Measurements from ENCODE around the gene ATP2B2.

Gene ATP2B2

GRCh38 chr3:10373686-10374261 lies 131.6 kb downstream of the ATP2B2 start:
- in situ Hi-C loops (cut with HindIII; ENCODE audit: low sequenced_read_pairs), result no loop called here

DNA sequence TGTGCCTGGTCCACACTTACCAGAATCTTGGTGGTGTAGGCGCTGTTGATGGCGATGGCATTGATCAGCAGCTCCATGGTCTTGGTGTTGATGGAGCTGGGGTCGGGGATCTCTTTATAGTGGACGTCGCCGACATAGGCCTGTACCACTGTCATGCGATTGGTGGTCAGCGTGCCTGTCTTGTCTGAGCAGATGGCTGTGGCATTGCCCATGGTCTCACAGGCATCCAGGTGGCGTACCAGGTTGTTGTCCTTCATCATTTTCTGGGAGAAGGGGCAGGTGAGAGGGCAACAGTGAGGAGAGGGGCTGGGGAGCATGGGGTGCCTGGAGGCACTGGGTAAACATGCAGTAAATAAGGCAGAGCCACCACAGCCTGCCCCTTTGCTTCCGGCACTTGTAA lies 133.6 kb downstream of the ATP2B2 start:
- in situ Hi-C loops (cut with HindIII; ENCODE audit: low sequenced_read_pairs), result no loop called here

DNA sequence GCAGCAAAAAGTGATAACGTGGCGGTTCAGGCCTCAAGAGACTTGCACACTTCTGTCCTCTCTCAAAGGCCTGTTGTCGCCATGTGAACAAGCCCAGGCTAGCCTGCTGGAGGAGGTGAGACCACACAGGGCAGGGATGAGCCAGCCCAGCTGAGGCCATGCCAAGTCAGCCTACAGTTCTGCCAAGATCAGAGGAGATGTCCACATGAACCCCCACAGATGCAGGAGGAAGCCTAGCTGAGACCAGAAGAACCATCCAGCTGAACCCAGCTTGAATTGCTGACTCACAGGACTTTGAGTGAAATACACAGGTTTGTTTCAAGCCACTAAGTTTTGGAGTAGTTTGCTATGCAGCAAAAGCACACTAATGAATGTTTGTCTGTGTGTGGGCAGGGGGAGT lies 134.2 kb downstream of the ATP2B2 start:
- in situ Hi-C loops (cut with HindIII; ENCODE audit: low sequenced_read_pairs), result no loop called here

DNA sequence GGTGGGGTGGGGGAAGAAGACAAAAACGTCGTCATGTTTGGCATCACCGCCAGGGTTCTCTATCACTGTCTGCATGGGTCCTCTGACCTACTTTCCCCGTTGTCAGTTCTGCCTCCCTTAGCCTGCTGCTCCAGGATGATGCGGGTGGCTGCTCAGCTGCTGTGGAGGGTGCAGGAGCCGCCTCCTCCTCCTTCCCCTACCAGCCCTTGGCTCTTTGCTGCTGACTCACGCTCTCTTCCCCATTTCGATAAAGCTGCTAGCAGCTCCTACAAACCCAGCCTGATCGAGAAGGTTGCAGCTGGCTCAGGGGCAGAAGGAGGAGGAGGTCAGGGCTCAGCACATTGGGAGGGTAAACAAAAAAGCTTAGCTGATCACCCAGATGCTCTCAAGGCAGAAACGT lies 135.0 kb downstream of the ATP2B2 start:
- in situ Hi-C loops (cut with HindIII; ENCODE audit: low sequenced_read_pairs), result no loop called here

- in situ Hi-C loops (cut with HindIII; ENCODE audit: low sequenced_read_pairs), result no loop called here
Observed at GRCh38 chr3:10368512-10368911, 136.9 kb downstream of the ATP2B2 start.

- in situ Hi-C loops (cut with HindIII; ENCODE audit: low sequenced_read_pairs), result no loop called here
Observed at GRCh38 chr3:10367506-10367905, 137.9 kb downstream of the ATP2B2 start.

GRCh38 chr3:10366651-10367101 lies 138.7 kb downstream of the ATP2B2 start:
- in situ Hi-C loops (cut with HindIII; ENCODE audit: low sequenced_read_pairs), result no loop called here

DNA sequence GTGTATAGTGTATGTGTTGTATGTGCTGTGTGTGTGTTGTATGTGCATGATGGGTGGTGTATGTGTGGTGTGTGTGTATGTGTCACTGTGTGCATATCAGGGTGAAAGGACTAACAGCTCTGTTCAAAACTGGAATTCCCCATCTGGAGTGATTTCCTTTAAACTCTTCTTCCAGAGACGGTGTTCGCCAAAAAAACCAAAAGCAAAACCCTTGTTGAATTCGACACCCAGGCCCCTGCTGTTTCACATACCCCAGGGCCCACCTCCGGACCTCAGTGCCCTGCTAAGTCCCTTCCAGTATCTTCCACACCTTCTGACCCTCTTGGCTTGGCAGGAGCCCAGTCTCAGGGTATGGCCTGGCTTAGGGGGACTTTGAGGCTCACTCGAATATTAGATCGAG lies 139.6 kb downstream of the ATP2B2 start:
- in situ Hi-C loops (cut with HindIII; ENCODE audit: low sequenced_read_pairs), result no loop called here

DNA sequence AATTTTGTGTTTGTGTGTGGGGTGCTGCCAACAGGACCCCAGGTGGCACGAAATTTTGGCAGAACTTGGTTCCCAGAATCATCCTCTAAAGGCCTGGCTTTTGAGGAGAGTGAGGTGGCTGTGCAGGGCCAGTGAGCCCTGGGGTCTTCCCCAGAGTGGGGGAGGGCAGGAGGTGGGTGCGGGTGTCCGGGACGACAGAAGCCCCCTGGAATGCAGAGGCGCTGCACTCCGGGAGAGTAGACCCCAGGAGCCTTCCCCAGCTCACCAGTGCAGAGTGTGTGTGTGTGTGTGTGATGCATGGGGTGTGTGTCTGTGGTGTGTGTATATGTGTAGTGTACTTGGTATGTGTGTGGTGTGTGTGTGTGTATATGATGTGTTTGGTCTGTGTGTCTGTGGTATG lies 140.1 kb downstream of the ATP2B2 start:
- in situ Hi-C loops (cut with HindIII; ENCODE audit: low sequenced_read_pairs), result no loop called here

DNA sequence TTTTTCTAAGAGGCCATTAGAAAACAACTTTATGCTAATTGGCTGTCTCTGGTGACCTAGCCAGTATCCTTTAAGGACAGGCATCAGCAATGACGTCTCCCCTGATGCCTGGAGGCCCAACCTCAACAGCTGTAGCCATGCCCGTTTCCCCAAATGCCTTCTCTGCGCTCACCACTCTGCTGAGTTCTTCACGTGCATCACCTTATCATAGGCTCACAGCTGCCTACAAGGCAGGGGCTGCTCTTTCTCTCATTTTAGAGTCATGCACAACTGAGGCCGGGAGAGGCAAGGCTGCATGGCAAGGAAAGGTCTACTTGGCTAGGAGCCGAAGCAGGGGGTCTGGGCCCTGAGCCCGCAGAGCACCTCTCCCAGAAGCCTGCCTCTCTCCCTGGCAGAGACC lies 140.6 kb downstream of the ATP2B2 start:
- in situ Hi-C loops (cut with HindIII; ENCODE audit: low sequenced_read_pairs), result no loop called here

GRCh38 chr3:10363935-10364334 lies 141.5 kb downstream of the ATP2B2 start:
- in situ Hi-C loops (cut with HindIII; ENCODE audit: low sequenced_read_pairs), result no loop called here

DNA sequence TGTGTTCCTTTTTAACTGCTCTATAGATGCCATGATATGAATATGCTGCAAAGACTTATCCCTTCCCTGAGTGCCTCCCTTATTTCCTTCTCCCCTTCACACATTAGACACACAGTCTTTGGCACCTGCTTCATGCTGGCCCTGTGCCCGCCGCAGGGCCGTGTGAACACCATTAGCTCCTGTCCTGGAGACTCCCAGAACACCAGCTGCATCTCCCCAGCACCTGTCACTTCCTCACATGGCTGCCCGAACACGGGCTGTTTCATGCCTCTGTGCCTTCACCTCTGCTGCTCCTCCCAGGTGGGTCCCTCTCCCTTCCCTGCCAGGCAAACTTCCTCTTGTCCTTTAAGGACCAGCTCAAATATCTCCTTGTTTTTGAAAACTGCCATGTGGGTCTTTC lies 144.0 kb downstream of the ATP2B2 start:
- in situ Hi-C loops (cut with HindIII; ENCODE audit: low sequenced_read_pairs), result no loop called here

DNA sequence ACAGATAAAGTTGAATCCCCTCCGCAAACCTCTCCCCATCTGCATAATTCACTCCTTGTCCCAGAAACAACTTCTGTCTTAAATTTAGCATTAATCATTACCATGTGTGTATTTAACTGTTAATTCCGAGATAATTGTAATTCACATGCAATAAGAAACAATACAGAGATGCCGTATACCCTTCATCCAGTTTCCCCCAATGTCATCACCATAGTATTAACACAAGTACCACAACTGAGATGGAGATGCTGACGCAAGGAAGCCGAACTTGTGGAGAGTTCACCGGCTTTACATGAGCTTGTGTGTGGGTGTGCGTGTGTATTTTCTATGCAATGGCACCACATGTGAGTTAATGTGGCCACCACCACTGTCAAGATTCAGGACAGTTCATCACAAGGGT lies 144.9 kb downstream of the ATP2B2 start:
- in situ Hi-C loops (cut with HindIII; ENCODE audit: low sequenced_read_pairs), result no loop called here

DNA sequence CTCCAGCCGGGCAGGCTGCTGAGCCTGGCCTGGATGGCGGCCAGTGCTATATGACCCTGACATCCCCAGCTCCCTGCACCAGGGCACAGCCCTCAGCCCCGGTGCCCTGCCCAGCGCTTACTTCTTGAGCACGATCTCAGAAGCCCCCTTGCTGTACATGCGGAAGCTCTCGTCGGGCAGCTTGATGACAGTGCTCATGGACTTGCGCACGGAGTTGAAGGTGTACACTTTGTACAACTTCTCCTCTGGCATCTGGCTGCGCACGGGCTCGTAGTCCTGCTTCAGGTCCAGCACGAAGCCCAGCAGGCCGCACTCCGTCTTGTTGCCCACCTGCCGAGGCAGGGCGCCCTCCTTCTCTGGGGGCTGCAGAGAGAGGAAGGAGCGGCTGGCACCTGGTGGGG lies 145.6 kb downstream of the ATP2B2 start:
- in situ Hi-C loops (cut with HindIII; ENCODE audit: low sequenced_read_pairs), result no loop called here

- in situ Hi-C loops (cut with HindIII; ENCODE audit: low sequenced_read_pairs), result no loop called here
Observed at GRCh38 chr3:10358309-10358980, 146.9 kb downstream of the ATP2B2 start.

DNA sequence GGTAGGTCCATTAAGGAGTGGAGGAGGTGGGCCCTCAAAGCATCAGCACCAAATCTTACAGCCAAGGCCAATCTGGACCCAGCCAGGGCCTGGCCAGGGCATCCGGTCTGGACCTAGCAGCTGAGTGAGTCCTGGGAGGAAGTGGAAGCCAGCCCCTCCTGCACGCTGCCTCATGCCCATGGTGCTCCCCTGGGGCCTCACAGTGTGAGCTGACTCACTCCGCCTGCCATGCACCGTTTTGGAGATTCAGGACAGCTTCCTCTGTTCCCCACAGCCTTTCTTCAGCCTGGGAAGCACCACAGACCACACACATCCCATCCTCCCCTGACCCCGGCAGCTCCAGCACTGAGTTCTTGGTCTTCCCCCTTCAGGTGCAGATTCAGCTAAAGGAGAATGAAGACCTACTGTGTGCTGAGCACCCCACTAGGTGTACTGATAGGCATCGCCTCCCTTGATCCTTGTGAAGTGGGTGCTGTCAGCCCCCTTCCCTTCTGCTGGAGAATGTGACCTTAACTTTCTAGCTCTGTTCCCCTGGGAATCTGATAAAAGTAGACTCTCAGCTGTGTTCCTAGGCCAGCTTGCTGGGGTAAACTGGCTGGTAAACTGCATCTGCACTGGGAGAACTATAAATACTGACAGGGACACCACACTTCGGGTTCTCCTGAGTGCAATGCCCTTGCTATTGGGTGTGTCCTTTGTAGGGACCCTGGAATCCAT lies 147.6 kb downstream of the ATP2B2 start:
- in situ Hi-C loops (cut with HindIII; ENCODE audit: low sequenced_read_pairs), result no loop called here

- in situ Hi-C loops (cut with HindIII; ENCODE audit: low sequenced_read_pairs), result no loop called here
Observed at GRCh38 chr3:10357095-10357494, 148.3 kb downstream of the ATP2B2 start.

DNA sequence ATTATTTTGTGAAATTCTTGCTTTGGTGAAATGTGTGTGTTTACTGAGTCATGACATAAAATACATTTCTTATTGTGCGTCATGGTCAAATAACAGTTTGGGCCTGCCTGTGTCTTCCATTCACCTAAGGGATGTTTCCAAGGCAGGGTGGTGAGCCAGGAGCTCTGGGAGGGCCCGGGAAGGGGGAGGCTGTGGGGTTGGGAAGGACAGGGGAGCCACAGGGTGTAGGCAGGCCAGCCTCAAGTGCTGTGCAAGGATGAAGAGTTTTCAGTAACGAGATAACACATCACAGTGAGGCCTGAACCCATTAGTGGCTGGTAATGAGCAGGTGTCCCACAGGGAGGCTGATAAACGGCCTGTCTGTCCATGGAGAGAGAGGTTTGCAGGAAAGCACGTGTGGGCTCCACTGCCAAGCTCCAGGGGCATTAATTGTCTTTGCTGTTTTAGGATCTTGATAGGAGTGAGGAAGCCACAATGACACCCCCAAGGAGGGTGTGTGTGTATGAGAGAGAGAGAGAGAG lies 148.9 kb downstream of the ATP2B2 start:
- in situ Hi-C loops (cut with HindIII; ENCODE audit: low sequenced_read_pairs), result no loop called here

DNA sequence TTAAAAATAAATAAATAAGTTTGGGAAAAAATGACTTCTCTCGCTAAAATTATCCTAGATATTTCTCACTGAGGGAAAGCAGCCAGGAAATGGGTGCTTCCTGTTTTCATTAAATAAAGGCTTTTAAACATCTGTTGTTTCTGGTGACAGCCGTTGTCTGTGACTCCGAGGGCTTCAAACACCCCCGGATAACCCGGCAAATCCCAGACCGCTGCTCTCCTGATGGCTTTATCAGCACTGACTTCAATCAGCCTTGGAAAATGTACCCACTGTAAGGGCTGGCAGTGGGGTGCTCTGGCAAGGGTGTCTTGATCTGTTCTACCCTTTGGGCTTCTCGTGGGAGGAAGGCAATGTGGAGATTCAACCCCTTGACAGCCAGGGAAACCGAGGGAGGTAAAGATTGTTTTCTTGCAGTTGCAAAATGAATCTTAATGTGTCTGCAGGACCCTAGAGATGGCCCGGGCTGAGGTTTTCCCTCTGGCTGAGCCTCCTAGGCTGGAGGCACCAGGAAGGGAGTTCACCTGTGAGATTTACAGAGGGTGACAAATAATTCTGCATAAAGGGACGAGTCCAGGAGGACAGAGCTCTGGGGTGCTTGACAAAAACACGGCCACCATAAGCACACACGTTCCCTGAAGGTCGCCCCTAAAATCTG lies 150.9 kb downstream of the ATP2B2 start:
- in situ Hi-C loops (cut with HindIII; ENCODE audit: low sequenced_read_pairs), result no loop called here

GRCh38 chr3:10353661-10354360 lies 151.6 kb downstream of the ATP2B2 start:
- in situ Hi-C loops (cut with HindIII; ENCODE audit: low sequenced_read_pairs), result no loop called here

GRCh38 chr3:10353160-10353559 lies 152.2 kb downstream of the ATP2B2 start:
- in situ Hi-C loops (cut with HindIII; ENCODE audit: low sequenced_read_pairs), result no loop called here
